Mesodermal cell (in vitro differentiated cells): ENCODE results near the gene DNM2.

Experiments
- H3K27ac ChIP-seq: 2 replicates; pipeline ENCODE4 v1.7.0; 2013; ENCODE audit warnings: mild to moderate bottlenecking, low read depth, low read length, moderate library complexity; ENCODE audit not compliant: severe bottlenecking
- H3K36me3 ChIP-seq: 2 replicates; pipeline ENCODE4 v1.7.1; 2013; ENCODE audit warnings: mild to moderate bottlenecking, low read length, moderate library complexity; ENCODE audit not compliant: control insufficient read depth, insufficient read depth
- H3K4me1 ChIP-seq: one replicate; pipeline ENCODE4 v1.7.1; 2013; ENCODE audit warnings: mild to moderate bottlenecking, low read length; ENCODE audit not compliant: insufficient read depth, control insufficient read depth, poor library complexity, severe bottlenecking
- H3K4me3 ChIP-seq: 2 replicates; pipeline ENCODE4 v1.7.0; 2013; ENCODE audit warnings: low read length, control low read depth, mild to moderate bottlenecking; ENCODE audit not compliant: insufficient read depth, poor library complexity, severe bottlenecking; ENCODE audit errors: extremely low read depth
- H3K9me3 ChIP-seq: 2 replicates; pipeline ENCODE4 v1.7.1; 2013; ENCODE audit warnings: mild to moderate bottlenecking, low read length, moderate library complexity; ENCODE audit not compliant: control insufficient read depth
- WGBS, 2 experiments: methylation state at CpG; one replicate each; pipeline ENCODE4 v1.1.5; 2013; ENCODE audit warnings: missing lambda C conversion rate in 2 of 2; ENCODE audit not compliant: insufficient coverage in 2 of 2; 5-methylcytosine and 5-hydroxymethylcytosine counted together

The DNM2 gene

DNA sequence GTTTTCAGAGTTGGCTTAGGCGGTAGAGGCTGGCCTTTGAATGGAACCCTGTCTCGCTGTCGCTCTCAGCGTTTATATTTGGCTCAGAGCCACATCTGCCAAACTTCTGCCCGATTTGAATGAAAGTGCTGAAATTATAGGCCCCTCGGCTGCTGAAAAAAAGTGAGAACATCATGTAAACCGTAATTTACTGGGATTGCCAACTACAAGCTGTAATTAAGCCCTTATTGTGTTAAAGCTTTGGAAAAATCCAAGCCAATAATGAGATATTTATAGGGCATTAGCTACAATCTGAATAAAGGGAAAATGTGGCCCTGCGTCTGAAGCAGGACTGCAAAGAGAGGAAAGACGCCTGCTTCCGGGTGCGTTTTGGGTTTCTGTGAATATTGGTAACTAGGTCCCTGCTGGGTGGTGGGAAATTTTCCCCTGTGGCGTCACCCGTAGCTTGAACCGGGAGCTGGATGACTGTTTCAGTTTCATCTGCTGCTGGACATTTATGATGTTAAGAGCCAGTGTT is 9.9 kb downstream of the DNM2 start:
- WGBS, 2 experiments: 91 to 96% methylated on average over 11 to 14 of the region's 14 CpGs

DNA sequence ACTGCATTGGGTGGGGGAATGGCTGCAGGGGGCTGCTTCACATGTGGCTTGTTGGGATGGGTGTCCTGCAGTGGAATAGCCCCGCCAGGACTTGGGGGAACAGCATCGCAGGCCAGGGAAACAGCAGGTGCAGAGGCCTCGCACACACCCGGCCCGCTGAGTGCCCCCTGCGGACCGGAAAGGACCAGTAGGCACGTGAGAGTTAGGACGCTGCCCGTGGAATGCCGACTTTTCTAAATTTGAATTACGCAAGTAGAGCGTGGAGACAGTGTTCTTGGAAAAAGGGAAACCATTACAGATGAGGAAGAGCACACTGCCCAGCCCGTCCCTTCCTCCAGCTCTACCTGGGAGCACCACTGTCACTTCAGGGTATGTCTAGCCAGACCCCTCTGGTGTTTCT is 11.5 kb downstream of the DNM2 start:
- Histone ChIP-seq H3K36me3 (peaks cover 35% of the 10 kb centered on the region), H3K9me3 (no peaks in the 10 kb centered on the region), H3K4me3 (no peak overlapping the region), H3K4me1 (no peaks in the 10 kb centered on the region), H3K27ac (no peak overlapping the region)
- 97 to 99% methylated on average over 12 to 13 of the region's 14 CpGs for WGBS, 2 experiments

More for the DNA sequence above, 9.9 kb downstream of the DNM2 start:
- no peak overlapping the region for H3K27ac ChIP-seq
- H3K36me3 ChIP-seq: peaks cover 35% of the 10 kb centered on the region
- H3K4me1 ChIP-seq: no peaks in the 10 kb centered on the region
- H3K9me3 ChIP-seq: no peaks in the 10 kb centered on the region
- H3K4me3 ChIP-seq: no peak overlapping the region

DNA sequence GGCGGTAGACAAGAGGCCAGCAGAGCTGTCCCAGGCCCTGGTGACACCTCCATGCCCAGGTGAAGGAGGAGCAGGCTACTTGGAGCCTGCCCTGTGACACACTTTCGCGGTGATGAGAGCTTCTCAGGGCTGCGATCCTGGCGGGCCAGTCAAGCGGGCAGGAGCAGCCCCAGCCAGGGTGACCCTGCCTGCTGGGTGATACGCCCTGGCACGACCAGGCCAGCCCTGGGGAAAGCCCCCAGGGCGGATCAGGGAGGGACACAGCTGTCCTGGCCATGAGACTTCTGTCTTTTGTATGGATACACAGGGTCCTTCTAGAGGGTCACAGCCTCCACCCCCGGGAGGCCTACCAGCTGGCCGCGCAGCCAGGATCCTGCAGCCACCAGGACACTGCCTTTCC is 13.1 kb downstream of the DNM2 start:
- H3K27ac ChIP-seq: no peak overlapping the region
- no peaks in the 10 kb centered on the region for H3K9me3 ChIP-seq
- 98% methylated on average over 10 to 11 of the region's 12 CpGs for WGBS, 2 experiments
- peaks cover 31% of the 10 kb centered on the region for H3K36me3 ChIP-seq
- no peak overlapping the region for H3K4me3 ChIP-seq
- H3K4me1 ChIP-seq: no peaks in the 10 kb centered on the region

DNA sequence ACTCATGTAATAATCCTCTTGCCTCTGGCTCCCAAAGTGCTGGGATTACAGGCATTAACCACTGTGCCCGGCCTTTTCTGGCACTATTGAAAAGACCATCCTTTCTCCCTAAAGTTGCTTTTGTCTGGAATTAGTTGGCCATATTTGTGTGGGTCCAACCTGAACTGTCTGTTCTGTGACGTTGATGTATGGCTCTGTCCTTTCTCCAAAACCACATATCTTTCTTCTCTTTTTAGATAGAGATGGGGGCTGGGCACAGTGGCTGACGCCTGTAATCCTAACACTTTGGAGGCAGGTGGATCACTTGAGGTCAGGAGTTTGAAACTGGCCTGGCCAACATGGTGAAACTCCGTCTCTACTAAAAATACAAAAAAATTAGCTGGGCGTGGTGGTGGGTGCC is 17.9 kb downstream of the DNM2 start:
- H3K4me1 ChIP-seq: peaks cover 2% of the 10 kb centered on the region
- WGBS, 2 experiments: 90 to 100% methylated on average over 1 to 2 of the region's 5 CpGs

DNA sequence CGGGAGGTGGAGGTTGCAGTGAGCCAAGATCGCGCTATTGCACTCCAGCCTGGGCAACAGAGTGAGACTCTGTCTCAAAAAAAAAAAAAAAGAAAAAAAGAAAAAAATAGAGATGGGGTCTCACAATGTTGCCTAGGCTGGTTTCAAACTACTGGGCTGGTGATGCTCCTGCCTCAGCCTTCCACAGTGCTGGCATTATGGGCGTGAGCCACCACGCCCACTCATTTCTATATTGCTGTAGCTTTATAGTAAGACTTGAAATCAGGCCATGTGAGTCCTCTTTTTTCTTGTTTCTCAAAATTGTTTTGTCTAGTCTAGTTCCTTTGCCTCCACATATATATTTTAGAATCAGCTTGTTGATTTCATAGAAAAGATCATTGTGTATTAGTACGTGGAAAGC is 18.3 kb downstream of the DNM2 start:
- Histone ChIP-seq H3K36me3 (peaks cover 11% of the 10 kb centered on the region), H3K9me3 (no peaks in the 10 kb centered on the region), H3K27ac (no peak overlapping the region), H3K4me3 (no peak overlapping the region), H3K4me1 (peaks cover 2% of the 10 kb centered on the region)
- 93 to 100% methylated on average over 5 of the region's 6 CpGs for WGBS, 2 experiments

More for the DNA sequence above, 17.9 kb downstream of the DNM2 start:
- no peaks in the 10 kb centered on the region for H3K9me3 ChIP-seq
- no peak overlapping the region for H3K4me3 ChIP-seq
- H3K36me3 ChIP-seq: peaks cover 11% of the 10 kb centered on the region
- H3K27ac ChIP-seq: no peak overlapping the region

DNA sequence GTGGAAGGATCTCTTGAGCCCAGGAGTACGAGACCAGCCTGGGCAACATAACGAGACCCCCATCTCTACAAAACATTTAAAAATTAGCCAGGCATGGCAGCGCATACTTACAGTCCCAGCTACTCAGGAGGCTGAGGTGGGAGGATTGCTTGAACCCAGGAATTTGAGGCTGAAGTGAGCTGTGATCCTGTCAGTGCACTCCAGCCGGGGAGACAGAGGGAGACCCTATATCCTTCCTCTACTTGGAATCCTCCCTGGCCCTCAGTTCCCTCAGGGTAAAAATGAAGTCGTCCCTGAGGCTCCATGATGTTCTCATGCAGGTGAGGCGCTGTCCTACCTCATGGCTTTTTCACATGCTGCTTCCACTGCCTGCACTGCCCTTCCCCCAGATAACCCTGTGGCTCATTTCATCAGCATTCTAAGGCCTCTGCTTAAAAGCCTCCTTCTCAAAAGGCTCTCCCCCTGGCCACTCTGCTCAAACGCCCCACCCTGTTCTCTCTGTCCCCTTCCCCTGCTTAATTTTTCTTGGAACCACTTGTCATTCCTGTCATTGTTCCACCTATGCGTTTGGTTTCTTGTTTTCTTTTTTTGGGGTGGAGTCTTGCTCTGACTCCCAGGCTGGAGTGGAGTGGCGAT is 19.2 kb downstream of the DNM2 start:
- no peak overlapping the region for H3K27ac ChIP-seq
- no peak overlapping the region for H3K4me3 ChIP-seq
- WGBS, 2 experiments: 91 to 92% methylated on average over 6 to 7 of the region's 9 CpGs

DNA sequence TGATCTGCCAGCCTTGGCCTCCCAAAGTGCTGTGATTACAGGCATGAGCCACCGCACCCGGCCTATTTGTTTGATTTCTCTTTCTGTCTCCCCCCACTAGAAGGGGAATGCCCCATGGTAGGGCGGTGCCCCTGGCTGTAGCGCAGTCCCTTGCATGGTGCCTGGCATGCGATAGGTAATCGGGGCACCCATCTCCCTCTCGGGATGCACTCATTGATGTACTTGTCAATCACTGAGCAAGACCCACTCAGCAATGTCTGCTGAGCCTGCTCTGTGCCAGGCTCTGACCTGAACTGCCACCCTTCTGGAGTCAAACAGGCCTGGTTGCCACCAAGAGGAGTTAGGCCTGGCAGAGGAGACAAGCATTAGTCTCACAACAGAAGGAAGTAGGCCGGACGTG is 19.8 kb downstream of the DNM2 start:
- 93 to 95% methylated on average over 9 of the region's 9 CpGs for WGBS, 2 experiments
- no peak overlapping the region for H3K4me3 ChIP-seq
- peaks cover 16% of the 10 kb centered on the region for H3K36me3 ChIP-seq
- H3K9me3 ChIP-seq: no peaks in the 10 kb centered on the region
- H3K4me1 ChIP-seq: peaks cover 2% of the 10 kb centered on the region
- H3K27ac ChIP-seq: no peak overlapping the region

More for the DNA sequence above, 19.2 kb downstream of the DNM2 start:
- H3K4me1 ChIP-seq: peaks cover 2% of the 10 kb centered on the region
- peaks cover 12% of the 10 kb centered on the region for H3K36me3 ChIP-seq
- H3K9me3 ChIP-seq: no peaks in the 10 kb centered on the region

DNA sequence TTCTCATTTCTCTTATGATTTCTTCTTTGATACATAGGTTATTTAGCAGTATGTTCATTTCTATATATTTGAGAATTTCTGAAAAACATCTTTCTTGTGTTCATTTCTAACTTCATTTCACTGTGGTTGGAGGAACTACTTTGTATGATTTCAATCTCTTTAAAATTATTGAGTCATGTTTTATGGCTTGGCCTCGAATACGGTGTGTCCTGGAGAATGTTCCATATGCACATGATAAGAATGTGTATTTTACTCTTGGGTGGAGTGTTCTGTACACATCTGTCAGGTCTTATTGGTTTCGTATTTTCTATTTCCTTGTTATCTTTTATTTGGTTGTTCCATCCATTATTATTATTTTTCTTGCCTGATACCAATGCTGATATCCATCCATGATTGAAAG is 22.9 kb downstream of the DNM2 start:
- peaks cover 9% of the 10 kb centered on the region for H3K4me1 ChIP-seq
- 83 to 100% methylated on average over 2 of the region's 3 CpGs for WGBS, 2 experiments
- H3K27ac ChIP-seq: no peak overlapping the region
- peaks cover 10% of the 10 kb centered on the region for H3K36me3 ChIP-seq
- H3K4me3 ChIP-seq: no peak overlapping the region
- no peaks in the 10 kb centered on the region for H3K9me3 ChIP-seq

DNA sequence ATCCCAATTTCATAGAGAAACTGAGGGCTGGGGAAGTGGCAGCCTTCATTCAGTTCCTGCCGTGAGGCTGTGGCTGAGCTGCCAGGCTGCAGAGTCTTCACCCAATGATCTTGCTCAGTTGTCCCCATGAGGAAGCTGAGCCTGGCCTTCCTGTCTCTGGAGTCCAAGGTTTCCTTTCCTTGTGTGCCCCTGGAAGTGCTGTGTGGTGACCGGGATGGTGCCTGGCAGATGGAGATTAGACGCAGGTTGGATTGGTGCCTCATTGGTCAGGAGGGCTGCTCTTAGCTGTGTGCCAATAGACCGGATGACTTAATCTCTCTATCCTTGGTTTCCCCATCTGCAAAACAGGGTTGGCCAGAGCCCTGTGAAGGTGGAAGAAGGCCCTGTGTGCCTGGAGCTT is 24.6 kb downstream of the DNM2 start:
- no peak overlapping the region for H3K4me3 ChIP-seq
- no peak overlapping the region for H3K27ac ChIP-seq
- H3K36me3 ChIP-seq: peaks cover 8% of the 10 kb centered on the region
- no peaks in the 10 kb centered on the region for H3K9me3 ChIP-seq
- 94 to 100% methylated on average over 1 to 4 of the region's 4 CpGs for WGBS, 2 experiments
- peaks cover 7% of the 10 kb centered on the region for H3K4me1 ChIP-seq

DNA sequence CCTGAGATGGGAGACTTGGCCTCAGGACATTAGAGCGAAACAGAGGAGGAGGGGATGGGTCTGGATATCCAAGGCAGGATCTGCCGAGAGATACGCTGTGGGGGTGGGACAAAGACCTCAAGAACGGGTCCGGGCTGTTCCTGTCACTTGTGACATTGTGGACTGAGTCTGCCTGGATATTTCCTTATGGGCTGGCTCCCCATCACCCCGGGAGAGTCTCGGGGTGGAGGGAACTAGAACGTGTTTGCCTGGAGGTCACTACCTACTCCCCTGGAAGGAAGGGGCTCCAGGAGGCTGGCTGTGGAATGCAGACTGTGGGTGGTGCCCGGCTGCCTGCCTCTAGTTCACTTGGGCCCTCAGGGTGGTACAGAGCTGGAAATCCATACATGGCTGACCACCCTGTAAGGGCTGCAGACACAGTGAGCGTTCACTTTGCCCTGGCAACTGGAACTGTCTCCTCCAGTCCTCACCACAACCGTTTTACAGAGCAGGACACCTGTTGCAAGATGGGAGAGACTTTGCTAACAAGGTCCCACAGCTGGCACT is 26.4 kb downstream of the DNM2 start:
- WGBS, 2 experiments: 84 to 87% methylated on average over 8 to 11 of the region's 11 CpGs
- H3K36me3 ChIP-seq: peaks cover 5% of the 10 kb centered on the region
- H3K4me1 ChIP-seq: peaks cover 24% of the 10 kb centered on the region
- H3K27ac ChIP-seq: no peak overlapping the region
- no peak overlapping the region for H3K4me3 ChIP-seq
- no peaks in the 10 kb centered on the region for H3K9me3 ChIP-seq

DNA sequence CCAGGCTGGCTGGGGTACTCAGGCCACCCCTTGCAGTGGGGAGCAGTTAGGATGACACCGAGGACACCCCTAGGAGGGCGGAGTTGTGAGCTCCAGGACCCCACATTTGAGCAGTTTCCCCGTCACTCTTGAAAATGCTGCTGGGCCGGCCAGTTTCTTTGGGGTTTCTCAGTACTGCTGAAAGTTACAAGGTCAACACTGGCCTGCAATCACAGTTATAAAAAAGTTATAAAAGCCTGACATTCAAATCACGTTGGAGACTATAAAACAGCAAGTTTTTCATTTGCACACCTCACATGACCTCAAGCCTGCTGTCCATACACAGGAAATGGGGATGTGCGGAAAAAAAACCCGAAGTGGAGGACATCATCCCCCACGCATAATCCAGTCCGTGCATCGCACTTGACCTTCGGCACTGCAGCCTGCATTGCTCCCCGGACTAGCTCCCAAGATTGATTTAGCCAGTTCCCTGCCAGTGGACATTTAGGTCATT is 27.0 kb downstream of the DNM2 start:
- H3K36me3 ChIP-seq: peaks cover 5% of the 10 kb centered on the region
- H3K27ac ChIP-seq: no peak overlapping the region
- peaks cover 24% of the 10 kb centered on the region for H3K4me1 ChIP-seq
- no peak overlapping the region for H3K4me3 ChIP-seq
- no peaks in the 10 kb centered on the region for H3K9me3 ChIP-seq
- WGBS, 2 experiments: 92 to 96% methylated on average over 12 of the region's 12 CpGs
